MM.1S (cell line): ENCODE data around the gene ELAVL3.
A peak's percentile ranks its signal among the peaks of the same experiment; 100 is the strongest.

Source experiments
- DNase-seq: peaks from one replicate; pipeline ENCODE4 v3.0.0-alpha.2; 2015
- H2AFZ ChIP-seq: fragments of 300-600 bp; sonication (generic); 2 replicates; pipeline ENCODE4 v1.6.0; 2016; ENCODE audit warnings: antibody characterized with exemption, low read length
- H3F3A ChIP-seq: fragments of 300-600 bp; sonication (generic); 2 replicates; pipeline ENCODE4 v1.6.1; 2016; ENCODE audit warnings: mild to moderate bottlenecking, antibody characterized with exemption, low read length, moderate library complexity, mixed read lengths; ENCODE audit not compliant: insufficient read depth
- H3K27ac ChIP-seq: fragments of 300-600 bp; sonication (generic); 2 replicates; pipeline ENCODE4 v1.5.1; 2016; ENCODE audit warnings: mild to moderate bottlenecking, low read length
- H3K27me3 ChIP-seq: fragments of 300-600 bp; sonication (generic); replicated peaks from 2 replicates; pipeline ENCODE4 v1.6.0; 2016; ENCODE audit warnings: low read length; ENCODE audit not compliant: insufficient read depth
- H3K36me3 ChIP-seq: fragments of 300-600 bp; sonication (generic); replicated peaks from 2 replicates; pipeline ENCODE4 v1.6.1; 2016; ENCODE audit warnings: mild to moderate bottlenecking, low read length, mixed read lengths; ENCODE audit not compliant: insufficient read depth
- H3K4me1 ChIP-seq: fragments of 300-600 bp; sonication (generic); 2 replicates; pipeline ENCODE4 v1.6.1; 2016; ENCODE audit warnings: low read length, mixed read lengths
- H3K4me2 ChIP-seq: fragments of 300-600 bp; sonication (generic); 2 replicates; pipeline ENCODE4 v1.6.0; 2016; ENCODE audit warnings: low read depth, low read length
- H3K4me3 ChIP-seq: fragments of 300-600 bp; sonication (generic); 2 replicates; pipeline ENCODE4 v1.5.1; 2016; ENCODE audit warnings: low read length, mixed read lengths
- H3K79me2 ChIP-seq: fragments of 300-600 bp; sonication (generic); 2 replicates; pipeline ENCODE4 v1.6.1; 2016; ENCODE audit warnings: mixed run types, low read length, mixed read lengths
- H3K9ac ChIP-seq: fragments of 300-600 bp; sonication (generic); 2 replicates; pipeline ENCODE4 v1.6.1; 2016; ENCODE audit warnings: low read length, mixed read lengths
- H3K9me2 ChIP-seq: fragments of 300-600 bp; sonication (generic); replicated peaks from 2 replicates; pipeline ENCODE4 v1.6.1; 2016; ENCODE audit warnings: mild to moderate bottlenecking, low read length, mixed read lengths; ENCODE audit not compliant: insufficient read depth
- H3K9me3 ChIP-seq: fragments of 300-600 bp; sonication (generic); replicated peaks from 2 replicates; pipeline ENCODE4 v1.6.1; 2016; ENCODE audit warnings: mild to moderate bottlenecking, low read length, mixed read lengths; ENCODE audit not compliant: insufficient read depth
- H4K20me1 ChIP-seq: fragments of 300-600 bp; sonication (generic); 2 replicates; pipeline ENCODE4 v1.6.1; 2016; ENCODE audit warnings: mild to moderate bottlenecking, low read length, moderate library complexity, mixed read lengths; ENCODE audit not compliant: insufficient read depth
- CTCF ChIP-seq: fragments of 300-600 bp; sonication (generic); IDR thresholded peaks from 2 replicates; pipeline ENCODE4 v1.5.1; 2016; ENCODE audit warnings: antibody characterized with exemption, low read length, mixed read lengths
- EZH2 ChIP-seq: fragments of 300-600 bp; sonication (generic); optimal IDR thresholded peaks from 2 replicates; pipeline ENCODE3; 2017; ENCODE audit warnings: low read depth, mild to moderate bottlenecking, antibody characterized with exemption, low read length, mixed read lengths
- EZH2phosphoT487 ChIP-seq: fragments of 300-600 bp; sonication (generic); IDR thresholded peaks from 2 replicates; pipeline ENCODE4 v1.6.1; 2018; ENCODE audit warnings: antibody characterized with exemption, low read length

ELAVL3 gene

GRCh38 chr19:11453468-11454341 is 27.1 kb downstream of the ELAVL3 start:
- TF ChIP-seq EZH2 (no peak), CTCF (peak; percentile 58)
- Histone ChIP-seq H3K4me3 (no peak overlapping the region), H2AFZ (peak overlapping the region; percentile 42; the same call in 1 of the 2 replicates), H3K27me3 (peaks cover 20% of the 10 kb centered on the region), H3K79me2 (no peaks in the 10 kb centered on the region), H3K27ac (no peak overlapping the region), H3K36me3 (no peaks in the 10 kb centered on the region), H3K9ac (no peak overlapping the region), H3K9me3 (no peaks in the 10 kb centered on the region), H3K4me1 (no peaks in the 10 kb centered on the region), H4K20me1 (no peaks in the 10 kb centered on the region), H3K4me2 (peak overlapping the region; percentile 45; the same call in 1 of the 2 replicates), H3K9me2 (no peaks in the 10 kb centered on the region), H3F3A (no peaks in the 10 kb centered on the region)
- DNase-seq, result no peak

GRCh38 chr19:11452620-11453310 is 28.1 kb downstream of the ELAVL3 start:
- no peak for DNase-seq
- Histone ChIP-seq H3K9ac (no peak overlapping the region), H3K36me3 (no peaks in the 10 kb centered on the region), H3K9me3 (no peaks in the 10 kb centered on the region), H3K79me2 (no peaks in the 10 kb centered on the region), H3K4me3 (no peak overlapping the region), H3K4me1 (no peaks in the 10 kb centered on the region), H3K9me2 (no peaks in the 10 kb centered on the region), H4K20me1 (no peaks in the 10 kb centered on the region), H2AFZ (no peak overlapping the region), H3K4me2 (no peak overlapping the region), H3F3A (no peaks in the 10 kb centered on the region), H3K27ac (no peak overlapping the region), H3K27me3 (peaks cover 10% of the 10 kb centered on the region)
- TF ChIP-seq CTCF (0 out of 2 replicates have a peak, but pooled peaks have one; percentile 12), EZH2 (no peak)

- Histone ChIP-seq H3K36me3 (no peaks in the 10 kb centered on the region), H3K4me2 (no peak overlapping the region), H3K9ac (no peak overlapping the region)
Observed at GRCh38 chr19:11451871-11452619, 28.8 kb downstream of the ELAVL3 start.

More at GRCh38 chr19:11451871-11452619, 28.8 kb downstream of the ELAVL3 start:
- Histone ChIP-seq H3K79me2 (no peaks in the 10 kb centered on the region), H3K4me3 (no peak overlapping the region), H3K27me3 (peaks cover 4% of the 10 kb centered on the region; the same call in 1 of the 2 replicates), H4K20me1 (no peaks in the 10 kb centered on the region), H3K4me1 (no peaks in the 10 kb centered on the region), H3K27ac (no peak overlapping the region), H3K9me2 (no peaks in the 10 kb centered on the region), H3K9me3 (no peaks in the 10 kb centered on the region), H3F3A (no peaks in the 10 kb centered on the region), H2AFZ (no peak overlapping the region)
- DNase-seq, result no peak
- TF ChIP-seq EZH2phosphoT487 (no peak), CTCF (no peak; the same call in 1 of the 2 replicates)
